Erythroblast (primary cell): ENCODE results near the gene GPC3.

Experiments used
- GATA1 ChIP-seq: IDR thresholded peaks from 2 replicates; pipeline ENCODE4 v1.6.1; 2011; ENCODE audit warnings: low read depth, mild to moderate bottlenecking, control low read depth, low read length, moderate library complexity
- POLR2A ChIP-seq: IDR thresholded peaks from 2 replicates; pipeline ENCODE4 v1.6.1; 2011; ENCODE audit warnings: mild to moderate bottlenecking, low read length

- TF ChIP-seq POLR2A (no peak), GATA1 (no peak)
Observed at GRCh38 chrX:133559909-133560308, 425.5 kb downstream of the GPC3 start.
